Measurements from ENCODE around the gene DDR2. TPM values are rescaled to one million over a fixed set of nuclear protein-coding genes. Genes with fewer than 3 reads are reported as not detected.
"Not testable (repeated sequence)": the region's sequence is repeated elsewhere in the genome, so short reads cannot be mapped to it uniquely, and the experiment has no call there.

DDR2 gene
- total RNA-seq, 1 experiment from 2014 or later, result 0.52 TPM

- H3K4me1 Mint-ChIP-seq; H2AFZ ChIP-seq (ENCODE audit: low read length); H3K4me1 ChIP-seq (ENCODE audit: insufficient read depth, low read length); H3K23ac ChIP-seq (ENCODE audit: insufficient read length, low read depth, low read length); H3K9me3 ChIP-seq (ENCODE audit: control insufficient read depth, low read depth, low read length); H4K20me1 ChIP-seq (ENCODE audit: control insufficient read depth, insufficient read depth, insufficient read length); H3K27me3 ChIP-seq (ENCODE audit: insufficient read depth, low read length); H3K36me3 Mint-ChIP-seq (ENCODE audit: insufficient read depth in 1 of 3, low read depth in 3 of 3); H3K14ac ChIP-seq (ENCODE audit: insufficient read depth, low read length); H3K9me3 Mint-ChIP-seq; H2BK5ac ChIP-seq (ENCODE audit: insufficient read length, low read length); H4K8ac ChIP-seq (replicated peaks; ENCODE audit: insufficient read length, low read depth, low read length); H2BK15ac ChIP-seq (ENCODE audit: low read depth, low read length); H2AK5ac ChIP-seq (ENCODE audit: insufficient read length, low read length); H3K18ac ChIP-seq (ENCODE audit: insufficient read length, low read depth, low read length); H2BK12ac ChIP-seq (ENCODE audit: insufficient read length, low read depth, low read length); H3K79me1 ChIP-seq (ENCODE audit: insufficient read depth, low read depth, low read length, poor library complexity, severe bottlenecking); H2BK120ac ChIP-seq (ENCODE audit: low read depth, low read length, poor library complexity, severe bottlenecking); DNase-seq; H2BK20ac ChIP-seq (ENCODE audit: low read depth, low read length, poor library complexity, severe bottlenecking); H4K91ac ChIP-seq (ENCODE audit: insufficient read length, low read depth, low read length); H3K27ac ChIP-seq (ENCODE audit: insufficient read length, low read depth, low read length); H3K56ac ChIP-seq (ENCODE audit: insufficient read length, low read depth, low read length); H3K4ac ChIP-seq (ENCODE audit: low read depth, low read length); H3T11ph ChIP-seq (ENCODE audit: low read length); H4K5ac ChIP-seq (ENCODE audit: insufficient read length, low read depth, low read length); H3K79me2 ChIP-seq (ENCODE audit: insufficient read depth, low read length); H3K23me2 ChIP-seq (ENCODE audit: insufficient read length, low read depth, low read length, poor library complexity, severe bottlenecking); H3K27me3 Mint-ChIP-seq (ENCODE audit: low read depth): not testable (repeated sequence)
- peak overlapping the region; percentile 51 for H3K4me2 ChIP-seq (ENCODE audit: insufficient read depth, insufficient read length, low read length)
- peak overlapping the region; percentile 78 for H3K9ac ChIP-seq (ENCODE audit: extremely low read depth, insufficient read length, low read length)
- H3K4me3 Mint-ChIP-seq, result peak overlapping the region; percentile 88 to 90
- WGBS (ENCODE audit: extremely low coverage, insufficient read length, low lambda C conversion rate), result no CpG with 5 or more reads among the region's 8 CpGs
- peak overlapping the region in 2 of 3 experiments; percentile 95 to 98; a peak in 5 of 7 replicates for H3K27ac Mint-ChIP-seq
Measured at GRCh38 chr1:162790985-162791357, 158.7 kb downstream of the DDR2 start.

GRCh38 chr1:162794284-162794683 lies 162.0 kb downstream of the DDR2 start:
- not testable (repeated sequence) for H3K27ac ChIP-seq (ENCODE audit: insufficient read length, low read depth, low read length); H3T11ph ChIP-seq (ENCODE audit: low read length); H3K9ac ChIP-seq (ENCODE audit: extremely low read depth, insufficient read length, low read length); H3K23ac ChIP-seq (ENCODE audit: insufficient read length, low read depth, low read length); H2BK5ac ChIP-seq (ENCODE audit: insufficient read length, low read length); H4K5ac ChIP-seq (ENCODE audit: insufficient read length, low read depth, low read length); H3K4me2 ChIP-seq (ENCODE audit: insufficient read depth, insufficient read length, low read length); H2BK12ac ChIP-seq (ENCODE audit: insufficient read length, low read depth, low read length); H3K4me3 Mint-ChIP-seq; H4K8ac ChIP-seq (replicated peaks; ENCODE audit: insufficient read length, low read depth, low read length); H3K18ac ChIP-seq (ENCODE audit: insufficient read length, low read depth, low read length); H3K4me1 Mint-ChIP-seq; H3K27ac Mint-ChIP-seq; H2BK15ac ChIP-seq (ENCODE audit: low read depth, low read length); H4K91ac ChIP-seq (ENCODE audit: insufficient read length, low read depth, low read length); H3K9me3 ChIP-seq (ENCODE audit: control insufficient read depth, low read depth, low read length); H2BK20ac ChIP-seq (ENCODE audit: low read depth, low read length, poor library complexity, severe bottlenecking); H3K79me2 ChIP-seq (ENCODE audit: insufficient read depth, low read length); H3K56ac ChIP-seq (ENCODE audit: insufficient read length, low read depth, low read length); H3K27me3 Mint-ChIP-seq (ENCODE audit: low read depth); H2AFZ ChIP-seq (ENCODE audit: low read length); H3K4me1 ChIP-seq (ENCODE audit: insufficient read depth, low read length); H2AK5ac ChIP-seq (ENCODE audit: insufficient read length, low read length); DNase-seq; H3K14ac ChIP-seq (ENCODE audit: insufficient read depth, low read length); H3K23me2 ChIP-seq (ENCODE audit: insufficient read length, low read depth, low read length, poor library complexity, severe bottlenecking); H3K79me1 ChIP-seq (ENCODE audit: insufficient read depth, low read depth, low read length, poor library complexity, severe bottlenecking); H3K27me3 ChIP-seq (ENCODE audit: insufficient read depth, low read length); H3K9me3 Mint-ChIP-seq; H3K4ac ChIP-seq (ENCODE audit: low read depth, low read length); H4K20me1 ChIP-seq (ENCODE audit: control insufficient read depth, insufficient read depth, insufficient read length); H2BK120ac ChIP-seq (ENCODE audit: low read depth, low read length, poor library complexity, severe bottlenecking)
- no CpG with 5 or more reads among the region's 1 CpG for WGBS (ENCODE audit: extremely low coverage, insufficient read length, low lambda C conversion rate)
- peaks cover 14 to 27% (median 25%) of the 10 kb centered on the region in 3 experiments for H3K36me3 Mint-ChIP-seq (ENCODE audit: insufficient read depth in 1 of 3, low read depth in 3 of 3)
